ENCODE results near the gene PARD3. TPM values are rescaled to one million over a fixed set of nuclear protein-coding genes. Genes with fewer than 3 reads are reported as not detected.

The PARD3 gene
- polyA plus RNA-seq, 3 donors, result 0.51 TPM; not detected in 2

- Histone ChIP-seq H3K36me3 (replicated peaks in 1 of 2; ENCODE audit: control insufficient read depth in 1 of 2, insufficient read depth in 2 of 2, low read length in 2 of 2) (no peaks in the 10 kb centered on the region), H4K20me1 (ENCODE audit: insufficient read depth, low read length) (no peaks in the 10 kb centered on the region), H3K4me2 (replicated peaks; ENCODE audit: extremely low read depth, low read length, poor library complexity, severe bottlenecking) (no peak overlapping the region), H3K9me3 (replicated peaks in 1 of 2; ENCODE audit: control insufficient read depth in 1 of 2, insufficient read depth in 1 of 2, low read length in 2 of 2) (no peaks in the 10 kb centered on the region), H2AFZ (ENCODE audit: insufficient read depth, low read depth, low read length, poor library complexity, severe bottlenecking) (no peak overlapping the region), H3K27ac (ENCODE audit: low read depth in 1 of 2, low read length in 2 of 2) (no peak overlapping the region), H3K4me3 (replicated peaks in 1 of 3; ENCODE audit: low read depth in 2 of 3, low read length in 3 of 3) (no peak overlapping the region), H3K9ac (ENCODE audit: insufficient read depth, low read length, poor library complexity, severe bottlenecking) (no peak overlapping the region), H3K27me3 (ENCODE audit: control insufficient read depth in 2 of 2, insufficient read depth in 2 of 2, low read length in 2 of 2) (no peaks in the 10 kb centered on the region), H3K79me2 (ENCODE audit: insufficient read depth, low read length) (no peaks in the 10 kb centered on the region), H3K4me1 (ENCODE audit: control insufficient read depth in 1 of 2, insufficient read depth in 2 of 2, low read length in 2 of 2) (no peaks in the 10 kb centered on the region)
- Mint-ChIP-seq H3K36me3 (no peaks in the 10 kb centered on the region), H3K27me3 (ENCODE audit: low read depth in 3 of 3) (peaks cover 0 to 4% (median 0%) of the 10 kb centered on the region in 3 donors), H3K27ac (no peak overlapping the region), H3K9me3 (no peaks in the 10 kb centered on the region), H3K4me3 (no peak overlapping the region), H3K4me1 (no peaks in the 10 kb centered on the region)
- intact Hi-C loops (cut with micrococcal nuclease), result no loop called here
- DNase-seq, result no peak
- TF ChIP-seq CTCF (IDR thresholded peaks at IDR 0.05), result no peak
- 95% methylated on average over 3 of the region's 3 CpGs for WGBS (ENCODE audit: insufficient coverage)
Measured at GRCh38 chr10:34644224-34644623, 170.9 kb downstream of the PARD3 start.

- Mint-ChIP-seq H3K27ac (no peak overlapping the region), H3K36me3 (no peaks in the 10 kb centered on the region), H3K4me3 (no peak overlapping the region), H3K9me3 (no peaks in the 10 kb centered on the region), H3K27me3 (ENCODE audit: low read depth in 3 of 3) (peaks cover 0 to 4% (median 0%) of the 10 kb centered on the region in 3 donors), H3K4me1 (no peaks in the 10 kb centered on the region)
- H3K4me1 ChIP-seq (ENCODE audit: control insufficient read depth in 1 of 2, insufficient read depth in 2 of 2, low read length in 2 of 2), result no peaks in the 10 kb centered on the region
- no peaks in the 10 kb centered on the region for H3K9me3 ChIP-seq (replicated peaks in 1 of 2; ENCODE audit: control insufficient read depth in 1 of 2, insufficient read depth in 1 of 2, low read length in 2 of 2)
- no peak for TF ChIP-seq CTCF (IDR thresholded peaks at IDR 0.05)
- no peak overlapping the region for H3K9ac ChIP-seq (ENCODE audit: insufficient read depth, low read length, poor library complexity, severe bottlenecking)
- H3K27ac ChIP-seq (ENCODE audit: low read depth in 1 of 2, low read length in 2 of 2), result no peak overlapping the region
- H3K79me2 ChIP-seq (ENCODE audit: insufficient read depth, low read length), result no peaks in the 10 kb centered on the region
- no peak overlapping the region for H3K4me3 ChIP-seq (replicated peaks in 1 of 3; ENCODE audit: low read depth in 2 of 3, low read length in 3 of 3)
- no peaks in the 10 kb centered on the region for H4K20me1 ChIP-seq (ENCODE audit: insufficient read depth, low read length)
- intact Hi-C loops (cut with micrococcal nuclease), result no loop called here
- no peaks in the 10 kb centered on the region for H3K27me3 ChIP-seq (ENCODE audit: control insufficient read depth in 2 of 2, insufficient read depth in 2 of 2, low read length in 2 of 2)
- no peak for DNase-seq
- no peaks in the 10 kb centered on the region for H3K36me3 ChIP-seq (replicated peaks in 1 of 2; ENCODE audit: control insufficient read depth in 1 of 2, insufficient read depth in 2 of 2, low read length in 2 of 2)
- H2AFZ ChIP-seq (ENCODE audit: insufficient read depth, low read depth, low read length, poor library complexity, severe bottlenecking), result no peak overlapping the region
- H3K4me2 ChIP-seq (replicated peaks; ENCODE audit: extremely low read depth, low read length, poor library complexity, severe bottlenecking), result no peak overlapping the region
- 90% methylated on average over 2 of the region's 5 CpGs for WGBS (ENCODE audit: insufficient coverage)
Measured at GRCh38 chr10:34643620-34644019, 171.5 kb downstream of the PARD3 start.

All from CD14-positive monocyte (primary cell).